Stimulated activated CD8-positive, alpha-beta memory T cell treated with anti-CD3 and anti-CD28 coated beads, Interleukin-4, amount 100 ng/mL, for 48 hours (primary cell): ENCODE results near the gene PCSK2.

Source experiments
- DNase-seq: peaks from one replicate; pipeline ENCODE4 v3.0.0-alpha.2; 2020

PCSK2 gene

DNA sequence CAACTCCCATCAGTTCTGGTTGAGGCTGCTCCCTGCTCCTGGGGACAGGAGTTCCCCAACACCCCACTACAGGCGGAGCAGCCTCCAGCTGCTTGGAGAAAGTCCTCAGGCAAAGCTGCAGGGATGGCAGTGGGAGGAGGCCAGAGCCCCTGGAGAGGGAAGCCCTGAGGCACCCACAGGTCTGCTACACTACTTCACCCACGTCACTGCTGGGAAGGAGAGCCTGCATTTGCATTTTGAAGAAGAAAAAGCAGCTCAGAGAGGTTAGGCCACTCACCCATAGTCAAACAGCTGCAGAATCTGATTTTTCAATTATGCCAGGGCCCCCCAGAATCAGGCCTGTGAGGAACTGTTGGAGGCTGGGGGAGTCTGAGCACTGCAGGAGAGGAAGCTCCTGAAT, 287.1 kb downstream of the PCSK2 start:
- no peak for DNase-seq

DNA sequence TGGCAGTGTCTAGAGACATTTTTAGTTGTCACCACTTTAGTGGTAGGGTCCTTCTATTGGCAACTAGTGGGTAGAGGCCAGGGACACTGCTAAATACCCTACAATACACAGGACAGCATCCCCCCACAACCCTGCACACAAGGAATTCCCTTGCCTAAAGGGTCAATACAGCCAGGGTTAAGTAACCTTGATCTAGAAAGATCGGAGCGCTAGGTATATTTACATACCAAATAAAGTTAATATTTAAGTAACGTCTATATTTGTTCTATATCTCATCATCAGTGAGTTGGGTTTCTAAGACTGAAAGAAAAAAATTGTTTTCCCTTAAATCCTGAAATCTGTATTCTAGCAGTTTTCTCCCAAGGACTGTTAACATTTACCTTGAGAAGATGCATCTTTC, 288.2 kb downstream of the PCSK2 start:
- DNase-seq, result no peak

DNA sequence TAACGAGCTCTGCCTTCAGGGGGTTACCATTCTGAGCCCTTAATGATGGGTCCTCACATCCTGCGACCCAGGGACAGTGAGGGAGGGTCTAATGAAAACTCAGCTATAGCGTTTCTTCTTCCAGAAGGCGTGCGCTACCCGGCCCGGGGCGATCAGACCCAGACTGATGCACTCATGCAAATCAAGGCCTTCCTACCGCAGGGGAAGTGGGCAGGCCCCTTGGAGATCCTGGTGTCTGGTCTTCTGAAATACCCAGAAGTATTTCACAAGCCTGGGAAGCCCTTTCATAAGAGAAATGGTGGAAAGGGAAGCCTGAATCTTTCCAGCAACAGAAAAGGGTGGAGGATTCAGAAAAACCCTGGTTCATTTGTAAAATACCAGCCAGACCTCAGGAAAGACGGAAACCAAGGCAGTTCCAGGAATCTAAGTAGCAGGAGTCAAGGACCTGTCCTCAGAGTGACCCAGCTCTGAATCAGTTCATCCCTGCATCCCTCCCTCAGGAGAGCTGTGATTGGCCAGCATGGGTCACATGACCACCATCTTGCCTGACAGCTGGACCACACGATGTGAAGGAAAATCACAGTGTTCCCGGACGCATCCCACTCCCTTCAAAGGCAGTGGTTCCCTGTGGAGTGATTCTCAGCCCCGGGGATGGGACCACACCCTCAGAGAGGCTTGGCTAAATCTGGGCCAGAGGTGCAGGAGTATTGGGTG, 291.7 kb downstream of the PCSK2 start:
- DNase-seq, result no peak

DNA sequence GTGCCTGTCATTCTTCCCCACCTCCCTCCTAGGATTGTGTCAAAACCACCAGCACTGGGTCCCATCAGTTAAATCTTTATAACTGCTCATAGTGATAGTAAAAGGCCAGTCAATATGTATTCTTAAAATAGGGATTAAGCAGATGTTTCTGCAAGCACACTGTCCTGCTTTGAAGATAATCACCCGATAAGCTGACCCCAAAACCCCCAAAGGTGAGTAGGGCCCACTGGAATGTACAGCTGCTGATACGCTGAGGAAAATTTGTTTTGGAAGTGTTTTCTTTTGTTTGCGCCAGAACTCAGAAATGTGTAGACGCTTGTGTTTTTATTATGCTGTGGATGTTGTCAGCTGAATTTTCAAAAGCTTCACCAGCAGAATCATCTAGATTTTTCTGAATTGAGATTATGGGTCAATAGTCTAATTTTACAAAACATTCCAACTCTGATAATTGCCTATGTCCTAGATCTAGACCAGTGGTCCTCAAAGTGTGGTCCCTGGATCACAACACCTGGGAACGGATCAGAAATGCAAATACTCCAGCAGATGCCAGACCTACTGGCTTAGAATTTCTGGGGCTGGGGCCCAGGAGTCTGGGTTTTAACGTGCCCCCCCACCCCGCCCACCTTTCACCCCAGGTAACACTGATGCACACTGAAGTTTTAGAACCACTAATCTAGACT, 292.9 kb downstream of the PCSK2 start:
- DNase-seq, result no peak

DNA sequence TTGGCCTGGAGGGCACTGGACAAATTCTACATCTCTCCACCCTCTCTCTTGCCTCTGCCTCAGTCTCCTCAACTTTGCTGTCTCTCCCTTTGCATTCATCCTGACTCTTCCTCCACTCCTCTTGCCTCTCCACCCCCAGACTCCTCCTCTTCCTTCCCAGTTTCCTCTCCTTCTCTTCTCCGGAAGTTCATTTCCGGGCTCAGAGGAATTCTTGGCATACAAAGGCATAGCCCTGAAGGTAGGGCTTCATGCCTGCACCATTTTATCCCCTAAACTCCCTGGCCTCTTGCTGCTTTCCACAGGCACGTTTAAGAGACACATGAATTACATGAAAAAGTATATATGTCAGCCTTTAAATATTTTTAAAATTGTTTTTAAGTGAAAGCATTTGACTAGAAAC, 293.7 kb downstream of the PCSK2 start:
- no peak for DNase-seq

DNA sequence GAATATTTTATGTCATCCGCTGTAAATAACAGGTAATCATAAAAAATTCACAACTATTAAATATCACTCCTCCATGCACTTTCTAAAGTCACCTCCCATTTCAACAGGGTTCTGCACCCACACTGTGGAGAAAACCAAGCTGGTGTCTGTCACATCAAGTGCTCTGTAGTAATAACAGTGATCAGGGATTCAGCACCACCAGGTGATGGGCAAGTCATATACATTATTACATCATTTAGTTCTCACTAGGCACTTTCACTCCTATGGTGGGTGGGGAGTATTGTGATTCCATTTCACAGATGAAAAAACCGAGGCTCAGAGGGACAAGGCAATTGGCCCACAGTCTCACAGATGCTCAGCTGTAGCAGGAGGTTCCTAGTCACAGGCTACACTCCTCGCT, 295.7 kb downstream of the PCSK2 start:
- DNase-seq, result no peak

DNA sequence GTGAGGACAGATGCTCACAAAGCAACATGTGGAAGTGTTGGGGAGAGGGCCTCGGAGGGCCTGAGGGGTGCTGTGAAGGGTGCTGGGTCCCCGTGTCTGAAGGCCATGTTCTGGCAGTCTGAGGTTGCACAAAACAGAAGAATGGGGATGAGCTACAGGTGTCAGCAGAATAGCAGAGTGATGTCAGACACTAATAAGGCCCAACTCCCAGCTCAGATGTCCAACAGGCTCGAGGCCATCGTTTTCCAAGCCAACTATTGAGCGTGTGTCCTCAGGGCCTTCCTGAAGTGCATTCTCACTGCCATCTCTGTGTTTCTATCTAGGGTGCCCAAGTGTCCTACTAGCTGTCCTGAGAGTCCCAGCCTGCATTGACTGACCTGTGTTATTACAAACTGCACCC, 296.5 kb downstream of the PCSK2 start:
- no peak for DNase-seq

DNA sequence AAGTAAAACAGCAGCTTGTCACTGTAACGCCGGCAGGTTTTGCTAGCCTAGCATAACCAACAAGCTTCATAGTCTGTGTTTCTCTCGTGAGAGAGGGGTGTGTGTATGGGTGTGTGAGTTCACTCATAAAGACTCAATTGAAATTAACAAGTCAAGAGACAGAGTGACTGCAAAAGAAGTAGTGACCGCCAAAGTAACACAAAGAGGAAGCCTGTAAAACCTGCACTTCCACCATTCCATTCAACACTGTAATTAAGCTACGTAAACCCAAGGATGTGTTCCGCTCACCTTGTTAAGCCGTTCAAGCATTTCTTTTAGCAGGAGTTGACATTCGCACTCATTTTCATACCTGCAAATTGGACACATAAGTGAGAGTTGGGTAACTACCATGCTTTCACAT, 297.7 kb downstream of the PCSK2 start:
- DNase-seq, result no peak

DNA sequence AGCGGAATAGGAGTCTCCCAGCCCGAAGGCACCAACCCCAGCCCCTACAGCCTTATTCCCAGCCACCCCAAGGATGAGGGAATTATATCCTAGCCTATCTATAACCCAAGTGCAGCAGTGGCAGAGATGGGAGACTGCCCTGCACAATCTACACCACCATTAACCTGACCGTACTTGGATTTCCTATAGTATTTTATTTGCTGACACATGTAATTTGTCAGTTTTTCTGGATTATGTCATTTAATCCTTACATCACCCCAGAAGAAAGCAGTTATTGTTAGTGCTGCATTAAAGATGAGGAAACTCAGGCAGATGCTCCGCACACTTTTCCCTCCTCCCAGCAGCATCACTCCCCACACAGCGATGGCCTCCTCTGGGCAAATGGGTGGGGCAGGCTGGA, 298.3 kb downstream of the PCSK2 start:
- DNase-seq, result no peak

DNA sequence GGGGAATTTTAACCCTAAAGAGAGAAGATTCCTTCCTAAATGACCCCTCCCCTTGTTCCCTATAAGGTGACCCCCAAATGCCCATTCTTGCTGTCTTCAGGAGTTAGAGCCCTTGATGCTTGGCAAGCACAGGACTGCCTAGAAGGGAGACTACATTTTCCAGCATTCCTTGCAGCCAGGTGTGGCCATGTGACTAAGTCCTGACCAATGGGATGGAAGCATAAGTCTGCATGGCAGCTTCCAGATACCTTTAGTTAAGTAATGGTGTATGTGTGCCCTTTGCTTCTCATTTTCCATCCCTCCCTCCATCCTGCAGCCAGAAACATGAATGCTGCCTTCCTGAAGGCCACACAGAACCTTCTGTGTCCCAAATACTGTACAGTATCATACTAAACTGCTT, 298.8 kb downstream of the PCSK2 start:
- DNase-seq, result no peak

DNA sequence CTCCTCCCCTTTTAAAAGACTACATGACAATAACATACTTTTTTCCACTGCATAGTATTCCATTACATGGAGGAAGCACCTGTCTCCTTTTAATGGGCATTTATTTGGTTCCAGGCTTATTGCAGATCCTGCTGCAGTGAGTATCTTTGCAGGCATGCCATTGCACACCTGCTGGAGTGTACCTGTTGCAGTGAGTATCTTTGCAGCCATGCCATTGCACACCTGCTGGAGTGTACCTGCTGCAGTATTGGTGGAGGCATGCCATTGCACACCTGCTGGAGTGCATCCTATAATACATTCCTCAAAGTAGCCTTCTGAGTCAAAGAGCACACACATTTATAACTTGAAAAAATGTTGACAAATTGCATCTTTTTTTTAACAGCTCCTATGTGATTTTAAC, 302.7 kb downstream of the PCSK2 start:
- no peak for DNase-seq

DNA sequence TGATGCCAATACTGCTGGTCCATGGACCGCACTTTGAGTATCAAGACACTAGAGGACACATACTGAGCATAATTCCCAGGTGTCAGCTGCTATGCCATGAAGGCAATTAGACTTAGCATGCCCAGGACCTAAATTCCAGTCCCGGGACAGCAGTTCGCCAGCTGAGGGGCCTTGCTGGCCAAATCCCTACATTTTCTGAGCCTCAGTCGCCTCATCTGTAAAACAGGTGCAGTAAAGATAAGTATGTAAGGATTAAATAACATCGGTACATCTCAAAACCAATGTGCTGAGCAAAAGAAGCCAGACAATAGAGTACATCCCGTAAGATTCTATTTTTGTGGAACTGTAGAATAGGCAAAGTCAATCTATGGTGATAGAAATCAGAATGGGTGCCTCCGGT, 303.3 kb downstream of the PCSK2 start:
- no peak for DNase-seq

DNA sequence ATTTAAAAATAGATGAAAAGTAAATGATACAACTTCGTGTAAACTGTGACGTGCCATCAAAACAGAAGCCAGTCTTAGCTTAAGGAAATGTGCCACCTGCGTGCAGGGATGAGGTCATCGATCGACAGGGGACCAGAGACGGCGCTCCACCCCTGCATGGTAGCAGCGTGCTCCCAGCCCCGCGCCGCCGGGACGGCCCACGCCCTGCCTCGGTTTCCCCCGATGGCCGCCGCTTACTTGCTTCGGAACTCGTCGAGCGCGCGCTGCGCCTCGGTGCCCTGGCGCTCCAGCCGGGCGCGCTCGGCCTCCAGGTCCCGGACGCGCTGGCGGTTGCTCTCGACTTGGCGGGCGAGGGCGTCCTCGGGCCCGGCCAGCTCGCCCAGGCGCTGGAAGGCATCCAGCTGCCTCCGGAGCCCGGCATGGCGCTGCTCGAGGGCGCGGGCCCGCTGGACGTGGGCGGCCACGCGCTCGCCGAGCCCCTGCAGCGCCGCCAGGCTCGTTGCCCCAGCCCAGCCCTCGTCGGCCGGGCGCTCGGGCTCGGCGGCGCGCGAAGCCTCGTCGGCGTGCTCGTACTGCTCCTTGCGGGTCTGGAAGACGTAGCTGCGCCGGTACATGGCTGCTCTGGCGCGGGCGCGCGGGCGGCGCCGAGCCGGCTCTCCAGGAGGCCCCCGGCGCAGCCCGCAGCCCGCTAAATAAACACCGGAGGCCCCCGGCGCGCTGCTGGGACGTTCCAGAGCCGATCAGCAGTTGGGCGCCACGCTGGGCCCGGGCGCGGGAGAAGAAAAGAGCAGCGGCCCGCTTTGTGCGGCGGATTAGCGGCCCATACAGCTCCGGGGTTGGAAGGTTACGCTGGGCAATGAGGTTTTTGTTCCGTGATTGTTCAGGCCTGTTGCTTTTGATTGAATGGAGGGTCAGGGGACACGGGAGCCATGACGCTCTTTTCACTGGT, 304.1 kb downstream of the PCSK2 start, which contains the start of gene BFSP1:
BFSP1 (minus strand) TSS at position 664 of the 949 bp plus-strand sequence; CDS start at position 614, 50 bp downstream.
- peak; percentile 59 for DNase-seq

DNA sequence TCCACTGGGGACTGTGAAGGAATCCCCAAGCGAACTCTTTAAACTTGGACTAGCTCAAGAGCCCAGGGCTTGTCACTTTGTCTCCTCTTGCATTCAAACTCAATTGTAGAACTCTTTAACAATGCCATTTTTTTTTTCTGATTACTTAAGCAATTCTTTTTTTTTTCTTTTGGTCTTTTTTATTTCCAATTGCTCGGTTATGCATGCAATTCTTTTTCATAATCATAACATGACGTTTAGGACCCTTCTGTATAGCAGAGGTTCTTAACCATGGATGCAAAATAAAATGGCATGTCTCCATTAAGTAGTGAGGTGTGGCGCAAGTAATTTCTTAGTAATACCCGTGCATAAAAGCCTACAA, 304.8 kb downstream of the PCSK2 start:
- DNase-seq, result no peak

DNA sequence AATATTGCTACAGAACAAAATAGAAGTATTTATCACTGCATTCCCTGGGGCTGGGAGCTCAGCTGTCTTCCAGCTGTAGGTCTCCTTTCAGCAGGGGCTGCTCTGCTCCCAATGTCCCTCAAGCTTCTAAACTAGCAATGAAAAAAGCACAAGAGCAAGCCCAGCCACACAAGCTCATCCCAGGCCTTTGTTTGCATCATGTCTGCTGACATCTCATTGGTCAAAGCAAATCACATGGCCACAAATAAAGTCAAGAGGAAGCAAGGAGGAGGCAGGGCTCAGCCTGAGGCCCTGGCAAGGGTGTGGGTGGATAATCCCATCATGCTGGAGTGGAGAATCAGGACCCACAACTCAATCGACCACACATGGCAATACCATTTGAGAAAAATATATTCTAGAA, 306.6 kb downstream of the PCSK2 start:
- no peak for DNase-seq

DNA sequence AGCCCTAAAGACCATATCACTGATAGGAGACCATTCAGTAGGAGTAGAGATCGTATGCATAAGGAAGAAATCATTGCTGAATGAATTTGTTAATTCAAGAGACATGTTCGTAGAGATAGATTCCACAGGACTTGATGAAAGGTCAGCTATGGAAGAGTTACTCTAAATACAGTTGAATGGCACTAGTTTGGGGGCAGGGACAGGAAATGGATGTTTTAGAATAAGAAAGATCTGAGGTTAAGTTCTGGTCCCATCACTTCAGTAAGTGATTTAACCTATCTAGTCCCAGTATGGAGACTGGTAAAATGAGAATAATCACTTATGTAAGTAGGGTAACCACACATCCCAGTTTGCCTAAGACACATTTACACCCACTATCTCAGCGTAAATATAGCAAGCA, 307.2 kb downstream of the PCSK2 start:
- DNase-seq, result no peak
